ENCODE data around the gene SUCLA2.

Gene SUCLA2

DNA sequence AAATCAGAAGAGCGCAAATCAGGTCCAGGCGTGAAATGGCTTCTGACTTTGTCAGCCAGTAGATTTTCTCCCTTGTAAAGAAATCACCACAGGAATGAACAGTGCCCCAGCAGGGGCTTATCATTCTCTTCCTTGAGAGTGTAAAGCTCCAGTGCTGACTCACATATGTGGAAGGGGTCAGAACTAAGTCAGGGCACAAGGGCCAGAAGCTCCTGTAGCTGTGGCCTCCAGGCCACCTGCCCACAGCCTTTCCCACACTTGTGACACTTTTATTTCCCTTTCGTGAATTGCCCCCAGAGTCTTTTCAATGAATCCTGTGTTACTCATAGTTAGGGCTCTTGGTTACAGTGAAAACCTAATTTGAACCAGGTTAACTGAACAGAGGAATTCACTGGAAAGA, 99.6 kb downstream of the SUCLA2 start:
- no peak for TF ChIP-seq ZFX (IDR thresholded peaks at IDR 0.05; ENCODE audit: borderline replicate concordance)
- TF ChIP-seq, protein P1, sequence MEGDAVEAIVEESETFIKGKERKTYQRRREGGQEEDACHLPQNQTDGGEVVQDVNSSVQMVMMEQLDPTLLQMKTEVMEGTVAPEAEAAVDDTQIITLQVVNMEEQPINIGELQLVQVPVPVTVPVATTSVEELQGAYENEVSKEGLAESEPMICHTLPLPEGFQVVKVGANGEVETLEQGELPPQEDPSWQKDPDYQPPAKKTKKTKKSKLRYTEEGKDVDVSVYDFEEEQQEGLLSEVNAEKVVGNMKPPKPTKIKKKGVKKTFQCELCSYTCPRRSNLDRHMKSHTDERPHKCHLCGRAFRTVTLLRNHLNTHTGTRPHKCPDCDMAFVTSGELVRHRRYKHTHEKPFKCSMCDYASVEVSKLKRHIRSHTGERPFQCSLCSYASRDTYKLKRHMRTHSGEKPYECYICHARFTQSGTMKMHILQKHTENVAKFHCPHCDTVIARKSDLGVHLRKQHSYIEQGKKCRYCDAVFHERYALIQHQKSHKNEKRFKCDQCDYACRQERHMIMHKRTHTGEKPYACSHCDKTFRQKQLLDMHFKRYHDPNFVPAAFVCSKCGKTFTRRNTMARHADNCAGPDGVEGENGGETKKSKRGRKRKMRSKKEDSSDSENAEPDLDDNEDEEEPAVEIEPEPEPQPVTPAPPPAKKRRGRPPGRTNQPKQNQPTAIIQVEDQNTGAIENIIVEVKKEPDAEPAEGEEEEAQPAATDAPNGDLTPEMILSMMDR (IDR thresholded peaks at IDR 0.05) = no peak
- H3K27ac ChIP-seq = no peak overlapping the region

DNA sequence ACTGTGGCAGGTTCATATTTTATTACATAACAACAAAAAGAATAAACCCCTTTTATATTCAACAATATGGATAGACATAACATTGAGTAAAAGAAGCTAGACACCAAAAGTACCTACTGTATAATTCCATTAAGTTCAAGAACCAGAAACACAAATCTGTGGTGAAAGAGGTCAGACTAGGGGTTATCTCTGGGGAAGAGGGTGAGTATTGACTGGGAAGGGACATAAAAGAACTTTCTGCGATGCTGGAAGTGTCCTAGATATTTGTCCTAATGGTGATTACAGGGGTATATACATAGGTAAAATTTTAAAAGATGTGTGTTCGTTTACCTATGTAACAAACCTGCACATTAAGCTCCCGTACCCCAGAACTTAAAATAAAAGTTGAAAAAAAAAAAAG, 103.0 kb downstream of the SUCLA2 start:
- H3K27ac ChIP-seq = no peak overlapping the region
- TF ChIP-seq, protein P1 (IDR thresholded peaks at IDR 0.05) = no peak
- TF ChIP-seq ZFX (IDR thresholded peaks at IDR 0.05; ENCODE audit: borderline replicate concordance) = no peak

DNA sequence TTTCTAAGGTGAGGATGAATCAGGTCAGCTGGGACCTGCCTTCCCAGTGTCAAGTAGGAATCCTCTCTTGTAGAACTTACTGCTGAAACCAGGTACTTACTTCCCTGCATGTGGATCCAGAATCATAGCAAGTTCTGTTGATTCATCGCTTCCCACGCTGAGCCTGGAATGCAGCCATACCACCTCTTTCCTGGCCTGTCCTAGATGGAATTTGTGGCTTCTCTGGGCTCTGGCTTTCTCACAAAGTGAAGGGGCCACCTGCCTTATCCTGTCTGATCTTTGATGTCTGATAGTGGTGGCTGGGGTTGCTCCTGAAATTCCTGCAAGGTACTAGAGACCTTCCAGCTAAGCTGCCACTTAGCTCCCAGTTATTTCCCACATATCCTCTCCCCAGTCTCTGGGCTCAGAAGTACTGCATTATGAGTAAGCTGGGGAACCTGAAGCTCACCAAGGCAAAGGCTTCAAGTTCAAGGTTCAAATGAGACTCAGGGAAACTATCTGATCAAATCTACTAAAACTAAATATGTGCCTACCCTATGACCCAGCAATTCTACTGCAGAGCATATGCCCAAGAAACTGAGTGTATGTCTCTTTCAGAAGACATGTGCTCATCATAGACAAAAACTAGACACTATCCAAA, 103.5 kb downstream of the SUCLA2 start:
- H3K27ac ChIP-seq = no peak overlapping the region
- TF ChIP-seq, protein P1 (IDR thresholded peaks at IDR 0.05) = no peak
- TF ChIP-seq ZFX (IDR thresholded peaks at IDR 0.05; ENCODE audit: borderline replicate concordance) = no peak

DNA sequence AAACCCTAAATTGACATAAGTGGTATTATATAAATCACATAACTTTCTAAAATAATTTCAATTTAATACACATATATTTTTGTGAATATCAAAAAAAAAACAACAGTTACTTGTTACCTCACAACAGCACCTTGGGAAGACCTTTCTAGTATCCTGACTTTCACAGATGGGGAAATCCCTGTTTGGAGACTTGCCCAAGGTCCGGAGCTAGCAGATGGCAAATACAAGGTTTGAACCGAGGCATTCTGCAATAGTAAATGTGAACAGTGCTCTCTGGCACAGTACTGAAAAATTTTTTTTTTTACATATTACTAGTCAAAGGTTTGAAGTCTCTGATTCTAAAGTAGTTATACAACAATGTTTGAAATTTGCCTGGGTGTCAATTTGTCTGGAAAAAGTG, 104.5 kb downstream of the SUCLA2 start:
- no peak overlapping the region for H3K27ac ChIP-seq
- no peak for TF ChIP-seq ZFX (IDR thresholded peaks at IDR 0.05; ENCODE audit: borderline replicate concordance)
- TF ChIP-seq, protein P1 (IDR thresholded peaks at IDR 0.05) = no peak

DNA sequence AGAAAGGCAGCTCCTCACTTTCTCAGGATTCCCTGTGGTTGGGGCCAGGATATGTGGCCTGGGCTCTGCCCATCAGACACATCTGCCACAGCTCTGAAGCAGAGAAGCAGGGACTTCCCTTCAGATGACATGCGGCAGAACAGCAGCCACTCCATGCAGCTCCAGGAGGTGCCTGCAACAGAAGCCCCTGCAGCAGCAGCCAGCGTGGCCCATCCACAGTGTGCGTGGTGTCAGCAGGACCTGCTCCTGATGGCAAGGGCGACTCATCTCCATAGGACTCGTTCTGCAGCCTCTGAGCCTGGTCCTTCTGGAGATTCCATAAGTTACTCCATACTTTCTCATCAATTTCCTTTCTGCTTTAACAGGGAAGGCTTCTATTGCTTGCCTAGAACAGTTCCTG, 105.0 kb downstream of the SUCLA2 start:
- H3K27ac ChIP-seq = no peak overlapping the region
- TF ChIP-seq, protein P1 (IDR thresholded peaks at IDR 0.05) = no peak
- TF ChIP-seq ZFX (IDR thresholded peaks at IDR 0.05; ENCODE audit: borderline replicate concordance) = no peak

DNA sequence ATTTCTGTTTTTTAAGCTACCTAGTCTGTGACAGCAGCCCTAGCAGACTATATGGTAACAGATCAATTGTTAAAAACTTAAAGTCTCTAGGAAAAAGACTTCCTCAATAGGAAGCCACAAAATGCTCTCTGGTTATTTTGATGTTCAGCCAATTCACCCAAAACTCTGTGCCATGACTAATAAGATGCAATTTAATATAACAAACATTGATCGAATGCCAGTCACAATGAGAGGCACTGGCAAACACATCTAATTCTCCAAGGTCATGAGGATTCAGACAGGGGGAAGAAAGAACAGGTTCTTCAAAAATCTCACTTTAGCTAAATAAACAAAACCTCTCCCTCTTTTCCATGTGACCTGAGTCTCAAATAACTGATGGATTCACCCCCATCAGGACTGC, 107.5 kb downstream of the SUCLA2 start:
- no peak for TF ChIP-seq ZFX (IDR thresholded peaks at IDR 0.05; ENCODE audit: borderline replicate concordance)
- TF ChIP-seq, protein P1 (IDR thresholded peaks at IDR 0.05) = no peak
- no peak overlapping the region for H3K27ac ChIP-seq

All from 22Rv1 (cell line).